Measurements from ENCODE around the gene COQ10A. TPM values are rescaled to one million over a fixed set of nuclear protein-coding genes. Genes with fewer than 3 reads are reported as not detected.

The COQ10A gene
- total and polyA plus RNA-seq, 2 of the 13 experiments (the other 11 are each of a cell fraction or from before 2014, with no cell fraction given): 21.0 to 37.3 TPM

GRCh38 chr12:56266693-56267442 lies at the start of gene COQ10A (continued):
- TF ChIP-seq CSRNP1 (CRISPR knock-in tag; IDR thresholded peaks at IDR 0.05): peak; percentile 95
- TF ChIP-seq EP300 (IDR thresholded peaks at IDR 0.05; ENCODE audit: low read depth in 2 of 2, low read length in 2 of 2): no peak
- TF ChIP-seq EP300 (CRISPR knock-in tag; IDR thresholded peaks at IDR 0.05; ENCODE audit: borderline replicate concordance): peak; percentile 45; the same call in 1 of the 2 replicates
- peak; percentile 80; the same call in 1 of the 2 replicates for TF ChIP-seq FOXK1 (CRISPR knock-in tag; IDR thresholded peaks at IDR 0.05; ENCODE audit: borderline replicate concordance, low read depth)
- TF ChIP-seq ZSCAN22 (CRISPR knock-in tag; IDR thresholded peaks at IDR 0.05): no peak
- 0 out of 2 replicates have a peak, but pooled peaks have one; percentile 31 for TF ChIP-seq E2F1 (CRISPR knock-in tag; IDR thresholded peaks at IDR 0.05)
- TF ChIP-seq ZXDC (CRISPR knock-in tag; IDR thresholded peaks at IDR 0.05): no peak; the same call in 1 of the 2 replicates
- no peak for TF ChIP-seq ZNF512 (CRISPR knock-in tag; IDR thresholded peaks at IDR 0.05)
- no peak for TF ChIP-seq ZNF75D (CRISPR knock-in tag; IDR thresholded peaks at IDR 0.05; ENCODE audit: borderline replicate concordance)
- no peak for TF ChIP-seq ZNF33A (CRISPR knock-in tag; IDR thresholded peaks at IDR 0.05; ENCODE audit: borderline replicate concordance)
- TF ChIP-seq ZZZ3 (CRISPR knock-in tag; IDR thresholded peaks at IDR 0.05; ENCODE audit: borderline replicate concordance): no peak
- peak; percentile 60; the same call in 1 of the 2 replicates for TF ChIP-seq ZNF678 (CRISPR knock-in tag; IDR thresholded peaks at IDR 0.05)
- TF ChIP-seq ARID5B (CRISPR knock-in tag; IDR thresholded peaks at IDR 0.05): peak; percentile 52; the same call in 1 of the 2 replicates
- peak; percentile 25; the same call in 1 of the 2 replicates for TF ChIP-seq NFKB2 (CRISPR knock-in tag; IDR thresholded peaks at IDR 0.05; ENCODE audit: borderline replicate concordance)
- peak; percentile 86 for TF ChIP-seq TARDBP (CRISPR knock-in tag; IDR thresholded peaks at IDR 0.05)
- no peak for TF ChIP-seq PTBP1 (IDR thresholded peaks at IDR 0.05; ENCODE audit: low read depth, low read length, poor library complexity, severe bottlenecking)

All from HepG2 (cell line).